MCF 10A (cell line): ENCODE data around the gene AKR1E2. TPM values are rescaled to one million over a fixed set of nuclear protein-coding genes. Genes with fewer than 3 reads are reported as not detected.

Source experiments
- BruUV-seq: library from RNA; stranded (reverse); fragments of 400-500 nt; replicated peaks from 2 replicates; lab custom pipeline; 2021; lab: Mats Ljungman, UMichigan
- CTCF ChIA-PET: fragments of 300-600 bp; sonication (Branson Sonifier 250); formaldehyde crosslinking; extraction: SDS; loops from one replicate; lab custom pipeline; 2021; ENCODE audit warnings: antibody characterized with exemption, inconsistent platforms; lab: Yijun Ruan, JAX
- POLR2A ChIA-PET: fragments of 300-600, 350-650 bp; sonication (Branson Sonifier 250); formaldehyde crosslinking; extraction: SDS; loops from one replicate; lab custom pipeline; 2020; ENCODE audit warnings: antibody characterized with exemption, inconsistent platforms; lab: Yijun Ruan, JAX
- DNase-seq: peaks from one replicate; pipeline ENCODE4 v3.0.0-alpha.2; 2018; ENCODE audit not compliant: unreplicated experiment
- H3K27ac Mint-ChIP-seq: one replicate; pipeline ENCODE4 v1.8.0; 2022; ENCODE audit warnings: mild to moderate bottlenecking, low read depth, mixed read lengths; ENCODE audit not compliant: unreplicated experiment
- H3K27me3 Mint-ChIP-seq: one replicate; pipeline ENCODE4 v1.8.0; 2022; ENCODE audit warnings: mixed read lengths; ENCODE audit not compliant: insufficient read depth, unreplicated experiment
- H3K36me3 Mint-ChIP-seq: one replicate; pipeline ENCODE4 v1.8.0; 2022; ENCODE audit warnings: mild to moderate bottlenecking, moderate library complexity, mixed read lengths; ENCODE audit not compliant: insufficient read depth, unreplicated experiment
- H3K4me1 Mint-ChIP-seq: one replicate; pipeline ENCODE4 v1.8.0; 2022; ENCODE audit warnings: mixed read lengths; ENCODE audit not compliant: insufficient read depth, unreplicated experiment
- H3K4me3 Mint-ChIP-seq: one replicate; pipeline ENCODE4 v1.8.0; 2022; ENCODE audit warnings: mild to moderate bottlenecking, moderate library complexity, mixed read lengths; ENCODE audit not compliant: unreplicated experiment
- H3K9me3 Mint-ChIP-seq: one replicate; pipeline ENCODE4 v1.8.0; 2022; ENCODE audit warnings: mixed read lengths; ENCODE audit not compliant: unreplicated experiment
- CTCF ChIP-seq: fragments of 200-600 bp; IDR thresholded peaks from one replicate; pipeline ENCODE4 v1.8.0; 2022; ENCODE audit warnings: antibody characterized with exemption, mild to moderate bottlenecking; ENCODE audit not compliant: unreplicated experiment
- intact Hi-C: fragments of 100-400 bp; cut with micrococcal nuclease; formaldehyde crosslinking; loops from 2 replicates; pipeline ENCODE4 v1.14.1; 2022
- total RNA-seq: library from RNA; stranded (reverse); gene quantifications from 2 replicates; pipeline ENCODE4 v1.2.3, GENCODE V29; 2022

Gene AKR1E2
- total RNA-seq, 1 experiment from 2014 or later, result not detected

DNA sequence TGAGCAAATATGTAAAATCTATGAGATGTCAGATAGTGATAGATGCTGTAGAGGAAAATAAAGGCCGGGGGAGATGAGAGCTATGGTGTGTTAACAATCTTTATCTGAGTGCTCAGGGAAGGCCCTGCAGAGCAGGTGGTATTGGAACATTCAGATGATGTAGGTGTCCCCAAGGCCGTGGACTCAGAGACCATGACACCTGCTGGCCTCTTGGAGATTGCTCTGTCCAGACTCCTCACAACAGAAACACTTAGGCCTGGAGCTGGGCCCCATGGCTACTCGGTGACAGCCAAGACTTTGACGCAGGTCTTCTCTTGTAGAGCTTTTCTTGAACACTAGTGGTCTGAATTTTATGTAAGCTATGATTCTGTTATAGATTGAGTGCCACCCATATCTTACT, 13.3 kb downstream of the AKR1E2 start:
- Mint-ChIP-seq H3K36me3 (no peaks in the 10 kb centered on the region), H3K4me3 (no peak overlapping the region), H3K27me3 (no peaks in the 10 kb centered on the region), H3K9me3 (no peaks in the 10 kb centered on the region), H3K4me1 (no peaks in the 10 kb centered on the region), H3K27ac (no peak overlapping the region)
- BruUV-seq, result no TSS peak
- no peak for TF ChIP-seq CTCF
- intact Hi-C loops, result no loop called here
- no peak for DNase-seq
- ChIA-PET POLR2A (no interaction called here), CTCF (interaction anchor here (0.6 to 6.5 kb wide), 6 partner anchors 10 to 445 kb away, joined by 3 to 54 read pairs (median 4); no protein-coding TSS in a partner anchor)

GRCh38 chr10:4840151-4840550, 14.1 kb downstream of the AKR1E2 start:
- Mint-ChIP-seq H3K27ac (no peak overlapping the region), H3K27me3 (no peaks in the 10 kb centered on the region), H3K36me3 (no peaks in the 10 kb centered on the region), H3K4me3 (no peak overlapping the region), H3K4me1 (no peaks in the 10 kb centered on the region), H3K9me3 (no peaks in the 10 kb centered on the region)
- BruUV-seq, result no TSS peak
- no peak for DNase-seq
- no peak for TF ChIP-seq CTCF
- ChIA-PET POLR2A (no interaction called here), CTCF (interaction anchor here (0.6 to 6.5 kb wide), 5 partner anchors 9 to 34 kb away, joined by 3 to 54 read pairs (median 3); no protein-coding TSS in a partner anchor)
- intact Hi-C loops, result no loop called here

DNA sequence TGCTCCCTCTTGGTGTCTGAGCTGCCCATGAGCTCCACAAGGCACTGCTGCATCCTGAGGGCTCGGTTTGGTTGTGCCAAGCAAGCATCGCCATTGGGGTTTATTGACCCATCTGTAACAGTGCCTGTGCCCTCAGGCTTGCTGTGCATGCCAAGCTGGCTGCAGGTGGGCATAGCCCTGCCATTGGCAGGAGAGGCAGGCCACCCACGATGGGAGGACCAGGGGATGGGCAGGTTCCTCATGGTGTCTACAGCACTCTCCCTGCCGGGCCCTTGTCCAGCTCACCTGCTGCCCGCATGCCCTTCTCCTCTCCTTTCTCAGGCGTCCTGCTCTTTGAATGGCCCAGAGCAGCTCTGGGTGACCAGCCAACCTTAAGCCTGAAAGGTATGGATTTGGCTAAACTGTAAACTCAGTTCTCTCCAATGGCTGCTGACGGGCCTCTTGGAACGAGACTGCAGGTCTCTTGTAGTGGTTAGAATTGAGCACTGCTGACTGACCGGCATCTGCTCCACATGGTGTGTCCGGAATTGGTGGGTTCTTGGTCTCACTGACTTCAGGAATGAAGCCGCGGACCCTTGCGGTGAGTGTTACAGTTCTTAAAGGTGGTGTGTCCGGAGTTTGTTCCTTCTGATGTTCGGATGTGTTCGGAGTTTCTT, 17.6 kb downstream of the AKR1E2 start:
- Mint-ChIP-seq H3K4me3 (no peak overlapping the region), H3K36me3 (no peaks in the 10 kb centered on the region), H3K9me3 (no peaks in the 10 kb centered on the region), H3K4me1 (peaks cover 13% of the 10 kb centered on the region), H3K27ac (no peak overlapping the region), H3K27me3 (no peaks in the 10 kb centered on the region)
- ChIA-PET CTCF (interaction anchor here (0.6 to 1.2 kb wide), 2 partner anchors 28 to 574 kb away, joined by 3 read pairs; no protein-coding TSS in a partner anchor), POLR2A (interaction anchor here (0.6 kb wide), 1 partner anchor 540 kb away, joined by 3 read pairs; no protein-coding TSS in a partner anchor)
- DNase-seq, result no peak
- BruUV-seq, result no TSS peak
- intact Hi-C loops, result no loop called here
- TF ChIP-seq CTCF, result no peak

- no peak overlapping the region for H3K4me3 Mint-ChIP-seq
- H3K27me3 Mint-ChIP-seq, result no peaks in the 10 kb centered on the region
- ChIA-PET CTCF (interaction anchor here (0.7 kb wide), 2 partner anchors 12 to 581 kb away, joined by 3 read pairs; no protein-coding TSS in a partner anchor), POLR2A (no interaction called here)
- H3K9me3 Mint-ChIP-seq, result no peaks in the 10 kb centered on the region
- DNase-seq, result no peak
- H3K36me3 Mint-ChIP-seq, result no peaks in the 10 kb centered on the region
- H3K4me1 Mint-ChIP-seq, result peaks cover 25% of the 10 kb centered on the region
- no peak for TF ChIP-seq CTCF
- no TSS peak for BruUV-seq
- intact Hi-C loops, result no loop called here
- H3K27ac Mint-ChIP-seq, result no peak overlapping the region
Observed at GRCh38 chr10:4844864-4845263, 18.9 kb downstream of the AKR1E2 start.
